ENCODE results near the gene PECR.

GRCh38 chr2:216107320-216107719 lies 25.7 kb upstream of the PECR start:
- TF ChIP-seq CTCF (IDR thresholded peaks at IDR 0.05) (no peak), POLR2A (IDR thresholded peaks at IDR 0.05) (no peak)
